OCI-LY1 (cell line): Measurements from ENCODE around the gene DENND1A.

Experiments
- H2AFZ ChIP-seq: fragments of 200-600 bp; sonication (generic), shearing (Covaris generic); 2 replicates; pipeline ENCODE4 v1.6.0; 2014; ENCODE audit warnings: antibody characterized with exemption, mild to moderate bottlenecking, low read length
- H3F3A ChIP-seq: fragments of 200-600 bp; sonication (generic), shearing (Covaris generic); 2 replicates; pipeline ENCODE4 v1.6.0; 2014; ENCODE audit warnings: mild to moderate bottlenecking, antibody characterized with exemption, low read length, moderate library complexity; ENCODE audit not compliant: insufficient read depth
- H3K27ac ChIP-seq: fragments of 200-600 bp; sonication (generic); 2 replicates; pipeline ENCODE4 v1.5.1; 2014; ENCODE audit warnings: low read length, mixed run types, mild to moderate bottlenecking, low read depth; ENCODE audit not compliant: poor library complexity, severe bottlenecking
- H3K27me3 ChIP-seq: fragments of 200-600 bp; sonication (generic); 2 replicates; pipeline ENCODE4 v1.6.0; 2014; ENCODE audit warnings: antibody characterized with exemption, mild to moderate bottlenecking, low read length, moderate library complexity; ENCODE audit not compliant: insufficient read depth
- H3K36me3 ChIP-seq: fragments of 200-600 bp; sonication (generic); 2 replicates; pipeline ENCODE4 v1.6.1; 2014; ENCODE audit warnings: mild to moderate bottlenecking, antibody characterized with exemption, low read length, moderate library complexity, mixed read lengths; ENCODE audit not compliant: insufficient read depth
- H3K4me1 ChIP-seq: fragments of 200-600 bp; sonication (generic); 2 replicates; pipeline ENCODE4 v1.5.1; 2014; ENCODE audit warnings: mild to moderate bottlenecking, low read length, moderate library complexity; ENCODE audit not compliant: insufficient read depth, severe bottlenecking
- H3K4me2 ChIP-seq: fragments of 200-600 bp; sonication (generic), shearing (Covaris generic); 2 replicates; pipeline ENCODE4 v1.6.1; 2014; ENCODE audit warnings: low read length
- H3K4me3 ChIP-seq: fragments of 200-600 bp; sonication (generic); 2 replicates; pipeline ENCODE4 v1.5.1; 2014; ENCODE audit warnings: low read length, low read depth, mild to moderate bottlenecking, mixed read lengths; ENCODE audit not compliant: poor library complexity, severe bottlenecking
- H3K79me2 ChIP-seq: fragments of 200-600 bp; shearing (Covaris generic); 2 replicates; pipeline ENCODE4 v1.6.1; 2016; ENCODE audit warnings: mixed run types, low read length, mixed read lengths; ENCODE audit not compliant: insufficient read depth
- H3K9ac ChIP-seq: fragments of 200-600 bp; sonication (generic), shearing (Covaris generic); 2 replicates; pipeline ENCODE4 v1.6.1; 2014; ENCODE audit warnings: mild to moderate bottlenecking, low read length, mixed read lengths
- H3K9me2 ChIP-seq: fragments of 200-600 bp; sonication (generic), shearing (Covaris generic); 2 replicates; pipeline ENCODE4 v1.6.1; 2014; ENCODE audit warnings: low read depth, mild to moderate bottlenecking, low read length, mixed read lengths
- H3K9me3 ChIP-seq: fragments of 200-600 bp; shearing (Covaris generic); 2 replicates; pipeline ENCODE4 v1.6.1; 2014; ENCODE audit warnings: low read length, mixed read lengths
- H4K20me1 ChIP-seq: fragments of 200-600 bp; sonication (generic), shearing (Covaris generic); 2 replicates; pipeline ENCODE4 v1.6.0; 2016; ENCODE audit warnings: mild to moderate bottlenecking, low read length; ENCODE audit not compliant: insufficient read depth
- EZH2 ChIP-seq: fragments of 200-600 bp; sonication (generic), shearing (Covaris generic); IDR thresholded peaks from 2 replicates; pipeline ENCODE4 v1.8.0; 2017; ENCODE audit warnings: borderline replicate concordance, mixed run types, mild to moderate bottlenecking, antibody characterized with exemption, low read length, moderate library complexity, mixed read lengths
- TF ChIP-seq, protein P1 (sequence below): fragments of 200-600 bp; sonication (generic), shearing (Covaris generic); IDR thresholded peaks from 2 replicates; pipeline ENCODE4 v1.5.1; 2017; ENCODE audit warnings: mild to moderate bottlenecking, antibody characterized with exemption, low read length, moderate library complexity, mixed read lengths

The DENND1A gene

DNA sequence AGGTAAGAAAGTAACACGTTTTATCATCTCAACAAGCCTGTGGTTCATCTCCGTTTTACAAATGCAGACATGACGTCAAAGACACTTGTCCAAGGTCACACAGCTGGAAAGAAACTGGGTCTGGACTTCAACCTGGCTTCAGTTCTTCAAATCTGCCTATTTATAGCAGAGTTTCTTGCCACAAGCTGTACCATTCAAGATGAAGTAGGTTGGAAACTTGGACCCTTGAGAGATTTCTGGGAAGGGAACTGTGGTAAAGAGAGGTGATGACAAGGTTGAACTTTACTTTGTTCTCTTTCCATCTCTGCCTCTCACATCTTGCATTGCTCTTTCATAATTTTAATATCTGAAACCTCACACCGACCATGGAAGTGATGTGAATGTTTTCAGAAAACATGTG, 29.9 kb upstream of the DENND1A start:
- Histone ChIP-seq H3K4me3 (no peak overlapping the region), H2AFZ (no peak overlapping the region), H3K9ac (no peak overlapping the region), H3K4me2 (no peak overlapping the region), H3K4me1 (no peaks in the 10 kb centered on the region), H4K20me1 (no peaks in the 10 kb centered on the region), H3K9me3 (no peaks in the 10 kb centered on the region), H3K36me3 (no peaks in the 10 kb centered on the region), H3K79me2 (no peaks in the 10 kb centered on the region), H3K27ac (no peak overlapping the region), H3F3A (no peaks in the 10 kb centered on the region), H3K27me3 (no peaks in the 10 kb centered on the region; the same call in 1 of the 2 replicates), H3K9me2 (no peaks in the 10 kb centered on the region)
- TF ChIP-seq EZH2 = no peak
- TF ChIP-seq, protein P1, sequence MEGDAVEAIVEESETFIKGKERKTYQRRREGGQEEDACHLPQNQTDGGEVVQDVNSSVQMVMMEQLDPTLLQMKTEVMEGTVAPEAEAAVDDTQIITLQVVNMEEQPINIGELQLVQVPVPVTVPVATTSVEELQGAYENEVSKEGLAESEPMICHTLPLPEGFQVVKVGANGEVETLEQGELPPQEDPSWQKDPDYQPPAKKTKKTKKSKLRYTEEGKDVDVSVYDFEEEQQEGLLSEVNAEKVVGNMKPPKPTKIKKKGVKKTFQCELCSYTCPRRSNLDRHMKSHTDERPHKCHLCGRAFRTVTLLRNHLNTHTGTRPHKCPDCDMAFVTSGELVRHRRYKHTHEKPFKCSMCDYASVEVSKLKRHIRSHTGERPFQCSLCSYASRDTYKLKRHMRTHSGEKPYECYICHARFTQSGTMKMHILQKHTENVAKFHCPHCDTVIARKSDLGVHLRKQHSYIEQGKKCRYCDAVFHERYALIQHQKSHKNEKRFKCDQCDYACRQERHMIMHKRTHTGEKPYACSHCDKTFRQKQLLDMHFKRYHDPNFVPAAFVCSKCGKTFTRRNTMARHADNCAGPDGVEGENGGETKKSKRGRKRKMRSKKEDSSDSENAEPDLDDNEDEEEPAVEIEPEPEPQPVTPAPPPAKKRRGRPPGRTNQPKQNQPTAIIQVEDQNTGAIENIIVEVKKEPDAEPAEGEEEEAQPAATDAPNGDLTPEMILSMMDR = no peak

DNA sequence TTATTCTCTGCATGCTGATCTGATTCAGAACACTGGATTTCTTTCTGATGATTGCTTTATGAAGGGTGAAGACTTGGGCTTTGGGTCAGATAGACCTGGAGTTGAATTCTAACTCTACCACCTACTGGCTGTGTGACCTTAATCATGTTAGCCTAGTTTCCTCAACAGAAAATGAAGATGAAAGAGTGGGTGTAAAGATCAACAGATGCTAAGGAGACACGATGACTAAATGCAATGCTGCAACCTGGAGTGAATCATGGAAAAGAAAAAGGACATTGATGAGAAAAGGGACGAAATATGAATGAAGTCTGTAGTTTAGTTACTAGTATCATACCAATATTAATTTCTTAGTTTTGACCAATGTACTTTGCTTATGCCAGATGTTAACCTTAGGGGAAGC, 27.8 kb upstream of the DENND1A start:
- no peaks in the 10 kb centered on the region for H3K9me3 ChIP-seq
- H3K4me1 ChIP-seq = no peaks in the 10 kb centered on the region
- no peaks in the 10 kb centered on the region for H3K36me3 ChIP-seq
- no peaks in the 10 kb centered on the region for H3K9me2 ChIP-seq
- no peak overlapping the region for H3K27ac ChIP-seq
- H3F3A ChIP-seq = no peaks in the 10 kb centered on the region
- H3K27me3 ChIP-seq = no peaks in the 10 kb centered on the region; the same call in 1 of the 2 replicates
- H3K79me2 ChIP-seq = no peaks in the 10 kb centered on the region
- no peak overlapping the region for H3K9ac ChIP-seq
- H2AFZ ChIP-seq = no peak overlapping the region
- H3K4me2 ChIP-seq = no peak overlapping the region
- TF ChIP-seq, protein P1 = no peak
- TF ChIP-seq EZH2 = no peak
- H3K4me3 ChIP-seq = no peak overlapping the region
- H4K20me1 ChIP-seq = no peaks in the 10 kb centered on the region

DNA sequence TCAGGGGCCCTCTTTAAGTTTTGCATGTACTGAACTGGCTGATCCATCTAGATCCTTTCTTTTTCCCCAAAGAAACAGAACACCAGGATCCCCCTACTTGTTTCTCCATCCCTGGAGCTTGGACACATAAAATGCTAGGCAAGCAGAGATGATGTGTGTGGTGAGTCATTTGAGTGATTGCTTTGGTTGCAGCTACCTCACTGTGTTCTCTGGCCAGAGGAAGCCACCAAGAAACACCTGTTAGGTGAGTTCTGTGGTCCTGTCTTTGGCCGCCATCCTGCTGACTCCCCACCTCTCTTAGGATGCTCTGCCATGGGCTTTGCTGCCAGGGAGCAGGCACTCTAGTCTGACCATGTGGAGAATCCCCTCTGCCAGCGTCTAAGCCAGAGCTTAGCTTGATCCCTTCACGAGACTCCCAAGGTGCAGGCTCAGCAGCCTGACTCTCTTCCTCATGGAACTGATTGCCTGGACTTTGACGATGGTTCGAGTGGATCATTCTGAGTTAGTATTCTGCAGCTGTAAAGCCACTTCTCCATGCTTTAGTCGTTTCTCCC, 27.3 kb upstream of the DENND1A start:
- H3K27me3 ChIP-seq = no peaks in the 10 kb centered on the region; the same call in 1 of the 2 replicates
- H3K27ac ChIP-seq = no peak overlapping the region
- H3K9me3 ChIP-seq = no peaks in the 10 kb centered on the region
- no peaks in the 10 kb centered on the region for H3K79me2 ChIP-seq
- no peaks in the 10 kb centered on the region for H3K4me1 ChIP-seq
- H3K9me2 ChIP-seq = no peaks in the 10 kb centered on the region
- H3K36me3 ChIP-seq = no peaks in the 10 kb centered on the region
- no peaks in the 10 kb centered on the region for H4K20me1 ChIP-seq
- H3K4me3 ChIP-seq = no peak overlapping the region
- H2AFZ ChIP-seq = no peak overlapping the region
- H3F3A ChIP-seq = no peaks in the 10 kb centered on the region
- no peak overlapping the region for H3K4me2 ChIP-seq
- TF ChIP-seq EZH2 = no peak
- TF ChIP-seq, protein P1 = no peak
- H3K9ac ChIP-seq = no peak overlapping the region
